ENCODE data around the gene RTN3.
A peak's percentile ranks its signal among the peaks of the same experiment; 100 is the strongest.

RTN3 gene

GRCh38 chr11:63804259-63804658, 123.0 kb downstream of the RTN3 start:
- no peak for DNase-seq
- H3K36me3 ChIP-seq (replicated peaks) = no peaks in the 10 kb centered on the region

GRCh38 chr11:63805844-63806415, 124.6 kb downstream of the RTN3 start:
- in situ Hi-C loops (cut with HindIII; ENCODE audit: low pct_ligation_motif_present, low sequenced_read_pairs) = no loop called here
- Histone ChIP-seq H3K36me3 (replicated peaks) (no peaks in the 10 kb centered on the region), H3K4me3 (ENCODE audit: low read depth, low read length) (no peak overlapping the region), H3K27me3 (replicated peaks) (no peaks in the 10 kb centered on the region), H3K27ac (no peak overlapping the region)
- TF ChIP-seq, protein P1, sequence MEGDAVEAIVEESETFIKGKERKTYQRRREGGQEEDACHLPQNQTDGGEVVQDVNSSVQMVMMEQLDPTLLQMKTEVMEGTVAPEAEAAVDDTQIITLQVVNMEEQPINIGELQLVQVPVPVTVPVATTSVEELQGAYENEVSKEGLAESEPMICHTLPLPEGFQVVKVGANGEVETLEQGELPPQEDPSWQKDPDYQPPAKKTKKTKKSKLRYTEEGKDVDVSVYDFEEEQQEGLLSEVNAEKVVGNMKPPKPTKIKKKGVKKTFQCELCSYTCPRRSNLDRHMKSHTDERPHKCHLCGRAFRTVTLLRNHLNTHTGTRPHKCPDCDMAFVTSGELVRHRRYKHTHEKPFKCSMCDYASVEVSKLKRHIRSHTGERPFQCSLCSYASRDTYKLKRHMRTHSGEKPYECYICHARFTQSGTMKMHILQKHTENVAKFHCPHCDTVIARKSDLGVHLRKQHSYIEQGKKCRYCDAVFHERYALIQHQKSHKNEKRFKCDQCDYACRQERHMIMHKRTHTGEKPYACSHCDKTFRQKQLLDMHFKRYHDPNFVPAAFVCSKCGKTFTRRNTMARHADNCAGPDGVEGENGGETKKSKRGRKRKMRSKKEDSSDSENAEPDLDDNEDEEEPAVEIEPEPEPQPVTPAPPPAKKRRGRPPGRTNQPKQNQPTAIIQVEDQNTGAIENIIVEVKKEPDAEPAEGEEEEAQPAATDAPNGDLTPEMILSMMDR (IDR thresholded peaks at IDR 0.05; ENCODE audit: low read depth, low read length, missing control alignments) = no peak
- DNase-seq = peak; percentile 23

More at GRCh38 chr11:63804259-63804658, 123.0 kb downstream of the RTN3 start:
- H3K27me3 ChIP-seq (replicated peaks) = no peaks in the 10 kb centered on the region
- no peak overlapping the region for H3K27ac ChIP-seq
- TF ChIP-seq, protein P1 (IDR thresholded peaks at IDR 0.05; ENCODE audit: low read depth, low read length, missing control alignments) = no peak
- no peak overlapping the region for H3K4me3 ChIP-seq (ENCODE audit: low read depth, low read length)
- in situ Hi-C loops (cut with HindIII; ENCODE audit: low pct_ligation_motif_present, low sequenced_read_pairs) = no loop called here
